Sigmoid colon (tissue), 4 donors: ENCODE measurements around the gene LONRF3.
"Not testable (repeated sequence)": the region's sequence is repeated elsewhere in the genome, so short reads cannot be mapped to it uniquely, and the experiment has no call there.

Source experiments
- EP300 ChIP-seq, 4 donors: sonication (generic); formaldehyde crosslinking; IDR thresholded peaks; one replicate each; pipeline ENCODE4 v1.6.1; 2017; ENCODE audit warnings: antibody characterized with exemption in 4 of 4
- POLR2A ChIP-seq, 2 donors: fragments of 450-650 bp; IDR thresholded peaks; one replicate each; pipeline ENCODE4 v1.6.1; 2016; ENCODE audit warnings: antibody characterized with exemption in 2 of 2, mild to moderate bottlenecking in 2 of 2, moderate library complexity in 2 of 2
- POLR2AphosphoS5 ChIP-seq, 4 donors: sonication (generic); formaldehyde crosslinking; IDR thresholded peaks; one replicate each; pipeline ENCODE4 v1.6.1; 2017; ENCODE audit warnings: antibody characterized with exemption in 4 of 4
- TF ChIP-seq, protein P1 (sequence below), 4 experiments: fragments of 450-650 bp in 3 of 4; fragments of 200-600 bp in 1 of 4; IDR thresholded peaks; one replicate each; pipeline ENCODE4 v1.5.1; 2016 to 2019; ENCODE audit warnings: antibody characterized with exemption in 4 of 4, mild to moderate bottlenecking in 3 of 4, moderate library complexity in 2 of 4

DNA sequence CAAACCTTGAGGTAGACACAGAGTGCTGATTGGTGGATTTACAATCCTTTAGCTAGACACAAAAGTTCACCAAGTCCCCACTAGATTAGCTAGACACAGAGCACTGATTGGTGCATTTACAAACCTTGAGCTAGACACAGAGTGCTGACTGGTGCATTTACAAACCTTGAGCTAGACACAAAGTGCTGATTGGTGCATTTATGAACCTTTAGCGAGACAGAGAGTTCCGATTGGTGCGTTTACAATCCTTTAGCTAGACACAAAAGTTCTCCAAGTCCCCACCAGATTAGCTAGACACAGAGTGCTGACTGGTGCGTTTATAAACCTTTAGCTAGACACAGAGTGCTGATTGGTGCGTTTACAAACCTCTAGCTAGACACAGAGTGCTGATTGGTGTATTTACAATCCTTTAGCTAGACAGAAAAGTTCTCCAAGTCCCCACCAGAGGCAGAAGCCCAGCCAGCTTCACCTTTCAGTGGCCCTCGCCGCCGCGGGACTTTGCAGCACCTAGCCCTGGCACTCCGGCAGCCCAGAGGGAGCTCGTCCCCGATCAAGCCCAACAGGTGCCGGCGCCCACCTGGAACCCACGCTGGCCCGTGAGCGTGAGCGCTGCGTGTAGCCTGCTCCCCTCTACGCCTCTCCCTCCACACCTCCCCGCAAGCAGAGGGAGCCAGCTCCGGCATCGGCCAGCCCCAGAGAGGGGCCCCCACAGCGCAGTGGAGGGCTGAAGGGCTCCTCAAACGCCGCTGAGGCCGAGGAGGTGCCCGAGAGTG lies 53.7 kb downstream of the LONRF3 start:
- not testable (repeated sequence) for TF ChIP-seq POLR2AphosphoS5, POLR2A, EP300 (IDR thresholded peaks at IDR 0.05)
- TF ChIP-seq, protein P1, sequence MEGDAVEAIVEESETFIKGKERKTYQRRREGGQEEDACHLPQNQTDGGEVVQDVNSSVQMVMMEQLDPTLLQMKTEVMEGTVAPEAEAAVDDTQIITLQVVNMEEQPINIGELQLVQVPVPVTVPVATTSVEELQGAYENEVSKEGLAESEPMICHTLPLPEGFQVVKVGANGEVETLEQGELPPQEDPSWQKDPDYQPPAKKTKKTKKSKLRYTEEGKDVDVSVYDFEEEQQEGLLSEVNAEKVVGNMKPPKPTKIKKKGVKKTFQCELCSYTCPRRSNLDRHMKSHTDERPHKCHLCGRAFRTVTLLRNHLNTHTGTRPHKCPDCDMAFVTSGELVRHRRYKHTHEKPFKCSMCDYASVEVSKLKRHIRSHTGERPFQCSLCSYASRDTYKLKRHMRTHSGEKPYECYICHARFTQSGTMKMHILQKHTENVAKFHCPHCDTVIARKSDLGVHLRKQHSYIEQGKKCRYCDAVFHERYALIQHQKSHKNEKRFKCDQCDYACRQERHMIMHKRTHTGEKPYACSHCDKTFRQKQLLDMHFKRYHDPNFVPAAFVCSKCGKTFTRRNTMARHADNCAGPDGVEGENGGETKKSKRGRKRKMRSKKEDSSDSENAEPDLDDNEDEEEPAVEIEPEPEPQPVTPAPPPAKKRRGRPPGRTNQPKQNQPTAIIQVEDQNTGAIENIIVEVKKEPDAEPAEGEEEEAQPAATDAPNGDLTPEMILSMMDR (IDR thresholded peaks at IDR 0.05): not testable (repeated sequence)
